Stomach (tissue), 4 donors: ENCODE results near the gene MYZAP.

ENCODE experiments used
- EP300 ChIP-seq: sonication (generic); formaldehyde crosslinking; IDR thresholded peaks from one replicate; pipeline ENCODE4 v1.6.1; 2017; ENCODE audit warnings: antibody characterized with exemption
- POLR2A ChIP-seq, 4 donors: fragments of 450-650 bp; IDR thresholded peaks; one replicate each; pipeline ENCODE4 v1.6.1; 2016; ENCODE audit warnings: antibody characterized with exemption in 4 of 4, control low read depth in 2 of 4, mild to moderate bottlenecking in 1 of 4, moderate library complexity in 1 of 4
- POLR2AphosphoS5 ChIP-seq, 3 donors: sonication (generic); formaldehyde crosslinking; IDR thresholded peaks; one replicate each; pipeline ENCODE4 v1.6.1; 2016; ENCODE audit warnings: antibody characterized with exemption in 3 of 3
- TF ChIP-seq, protein P1 (sequence below), 7 experiments: fragments of 450-650 bp in 4 of 7; fragments of 200-600 bp in 3 of 7; sonication (generic) in 3 of 7; IDR thresholded peaks; one replicate each; pipeline ENCODE4 v1.5.1; 2016 to 2019; ENCODE audit warnings: antibody characterized with exemption in 7 of 7, control low read depth in 2 of 7, mild to moderate bottlenecking in 1 of 7

GRCh38 chr15:57671636-57672035 is 79.9 kb downstream of the MYZAP start:
- TF ChIP-seq, protein P1, sequence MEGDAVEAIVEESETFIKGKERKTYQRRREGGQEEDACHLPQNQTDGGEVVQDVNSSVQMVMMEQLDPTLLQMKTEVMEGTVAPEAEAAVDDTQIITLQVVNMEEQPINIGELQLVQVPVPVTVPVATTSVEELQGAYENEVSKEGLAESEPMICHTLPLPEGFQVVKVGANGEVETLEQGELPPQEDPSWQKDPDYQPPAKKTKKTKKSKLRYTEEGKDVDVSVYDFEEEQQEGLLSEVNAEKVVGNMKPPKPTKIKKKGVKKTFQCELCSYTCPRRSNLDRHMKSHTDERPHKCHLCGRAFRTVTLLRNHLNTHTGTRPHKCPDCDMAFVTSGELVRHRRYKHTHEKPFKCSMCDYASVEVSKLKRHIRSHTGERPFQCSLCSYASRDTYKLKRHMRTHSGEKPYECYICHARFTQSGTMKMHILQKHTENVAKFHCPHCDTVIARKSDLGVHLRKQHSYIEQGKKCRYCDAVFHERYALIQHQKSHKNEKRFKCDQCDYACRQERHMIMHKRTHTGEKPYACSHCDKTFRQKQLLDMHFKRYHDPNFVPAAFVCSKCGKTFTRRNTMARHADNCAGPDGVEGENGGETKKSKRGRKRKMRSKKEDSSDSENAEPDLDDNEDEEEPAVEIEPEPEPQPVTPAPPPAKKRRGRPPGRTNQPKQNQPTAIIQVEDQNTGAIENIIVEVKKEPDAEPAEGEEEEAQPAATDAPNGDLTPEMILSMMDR (IDR thresholded peaks at IDR 0.05) = no peak
- TF ChIP-seq POLR2A (IDR thresholded peaks at IDR 0.05) (no peak), EP300 (no peak), POLR2AphosphoS5 (IDR thresholded peaks at IDR 0.05) (no peak)
